Spleen (tissue), 7 donors: ENCODE results near the gene CEP250.

Source experiments
- POLR2A ChIP-seq, 3 donors: fragments of 450-650 bp; IDR thresholded peaks; one replicate each; pipeline ENCODE4 v1.5.1; 2017; ENCODE audit warnings: antibody characterized with exemption in 3 of 3, mild to moderate bottlenecking in 1 of 3
- POLR2AphosphoS5 ChIP-seq, 3 donors: sonication (generic); formaldehyde crosslinking; IDR thresholded peaks; one replicate each; pipeline ENCODE4 v1.5.1; 2017; ENCODE audit warnings: antibody characterized with exemption in 3 of 3
- TF ChIP-seq, protein P1 (sequence below), 11 experiments: fragments of 200-600 bp in 7 of 11; fragments of 450-650 bp in 4 of 11; sonication (generic) in 4 of 11; IDR thresholded peaks in 8 of 11; conservative IDR thresholded peaks in 3 of 11; 1 replicate in 7 of 11; 2 replicates in 4 of 11; pipeline versions ENCODE4 v1.4.0 to v1.8.0; 2016 to 2021; ENCODE audit warnings: antibody characterized with exemption in 11 of 11, inconsistent platforms in 4 of 11, mild to moderate bottlenecking in 1 of 11
- donor health status: DM: no; HTN: no; CAD: no; lungs with moderate emphysema.
- donor health status: DM: no; HTN: no; CAD: no.
- donor health status: DM: no; HTN: no; CAD: no.

DNA sequence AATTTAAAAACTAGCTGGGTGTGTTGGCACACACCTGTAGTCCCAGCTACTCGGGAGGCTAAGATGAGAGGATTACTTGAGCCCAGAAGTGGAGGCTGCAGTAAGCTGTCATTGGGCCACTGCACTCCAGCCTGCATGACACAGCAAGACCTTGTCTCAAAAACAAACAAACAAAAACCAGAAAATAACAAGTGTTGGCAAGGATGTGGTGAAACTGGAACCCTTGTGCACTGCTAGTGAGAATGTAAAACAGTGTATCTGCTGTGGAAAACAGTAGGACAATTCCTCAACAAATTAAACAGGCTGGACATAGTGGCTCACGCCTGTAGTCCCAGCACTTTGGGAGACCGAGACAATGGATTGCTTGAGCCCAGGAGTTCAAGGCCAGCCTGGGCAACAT, 47.1 kb upstream of the CEP250 start:
- TF ChIP-seq, protein P1, sequence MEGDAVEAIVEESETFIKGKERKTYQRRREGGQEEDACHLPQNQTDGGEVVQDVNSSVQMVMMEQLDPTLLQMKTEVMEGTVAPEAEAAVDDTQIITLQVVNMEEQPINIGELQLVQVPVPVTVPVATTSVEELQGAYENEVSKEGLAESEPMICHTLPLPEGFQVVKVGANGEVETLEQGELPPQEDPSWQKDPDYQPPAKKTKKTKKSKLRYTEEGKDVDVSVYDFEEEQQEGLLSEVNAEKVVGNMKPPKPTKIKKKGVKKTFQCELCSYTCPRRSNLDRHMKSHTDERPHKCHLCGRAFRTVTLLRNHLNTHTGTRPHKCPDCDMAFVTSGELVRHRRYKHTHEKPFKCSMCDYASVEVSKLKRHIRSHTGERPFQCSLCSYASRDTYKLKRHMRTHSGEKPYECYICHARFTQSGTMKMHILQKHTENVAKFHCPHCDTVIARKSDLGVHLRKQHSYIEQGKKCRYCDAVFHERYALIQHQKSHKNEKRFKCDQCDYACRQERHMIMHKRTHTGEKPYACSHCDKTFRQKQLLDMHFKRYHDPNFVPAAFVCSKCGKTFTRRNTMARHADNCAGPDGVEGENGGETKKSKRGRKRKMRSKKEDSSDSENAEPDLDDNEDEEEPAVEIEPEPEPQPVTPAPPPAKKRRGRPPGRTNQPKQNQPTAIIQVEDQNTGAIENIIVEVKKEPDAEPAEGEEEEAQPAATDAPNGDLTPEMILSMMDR (IDR thresholded peaks at IDR 0.05 in 8 of 11, conservative IDR thresholded peaks at IDR 0.05 in 3 of 11) = no peak
- TF ChIP-seq POLR2A (IDR thresholded peaks at IDR 0.05) (no peak), POLR2AphosphoS5 (IDR thresholded peaks at IDR 0.05) (no peak)
